DMS 273 (cell line): Measurements from ENCODE around the gene BMP7.

Source experiments
- DNase-seq: peaks from one replicate; lab custom pipeline; 2025; ENCODE audit not compliant: unreplicated experiment; lab: John Stamatoyannopoulos, UW

The BMP7 gene

DNA sequence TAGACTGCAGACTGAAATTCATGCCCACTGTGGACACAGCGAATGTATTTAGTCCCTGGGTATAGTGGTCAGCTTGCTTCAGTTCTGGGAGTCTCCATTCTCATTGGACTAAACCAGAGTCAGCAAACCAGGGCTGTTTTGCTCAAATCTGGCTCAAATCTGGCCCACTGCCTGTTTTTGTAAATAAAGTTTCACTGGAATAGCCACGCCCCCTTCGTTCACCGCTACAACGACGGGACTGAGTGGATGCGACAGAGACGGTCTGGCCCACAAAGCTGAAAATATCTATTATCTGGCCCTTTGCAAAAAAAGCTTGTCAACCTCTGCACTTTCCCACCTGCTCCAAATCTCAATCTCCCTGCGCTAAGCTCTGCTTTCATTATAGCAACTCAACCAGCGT is 135.4 kb downstream of the BMP7 start:
- no peak for DNase-seq

DNA sequence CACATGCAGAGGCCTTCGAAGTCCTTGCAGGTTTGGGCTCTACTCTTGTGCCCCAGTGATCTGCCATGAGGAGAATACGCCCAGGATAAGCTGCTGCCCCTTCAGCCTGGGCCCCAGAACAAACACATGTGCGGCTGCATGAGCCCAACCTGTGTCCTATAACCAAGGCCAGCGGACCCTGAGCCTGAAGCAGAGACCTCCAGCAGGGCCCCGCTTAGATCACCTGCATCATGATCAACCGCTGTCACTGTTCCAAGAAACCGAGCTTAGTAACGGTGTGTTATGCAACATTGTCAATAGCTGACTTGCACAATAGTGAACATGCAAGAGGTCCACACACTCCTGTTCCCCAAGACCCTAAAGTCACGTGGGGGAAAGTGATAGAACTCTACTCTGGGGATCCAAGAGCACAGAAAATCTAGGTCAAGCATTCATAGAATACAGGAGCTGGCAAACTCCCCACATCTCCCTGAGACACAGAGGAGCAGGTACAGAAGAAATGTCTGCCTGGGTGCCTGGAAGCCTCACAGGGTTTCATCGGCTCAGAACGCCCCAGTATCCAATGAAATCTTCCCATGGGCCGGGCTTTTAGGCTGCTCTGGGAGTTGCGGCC is 136.2 kb downstream of the BMP7 start:
- no peak for DNase-seq

DNA sequence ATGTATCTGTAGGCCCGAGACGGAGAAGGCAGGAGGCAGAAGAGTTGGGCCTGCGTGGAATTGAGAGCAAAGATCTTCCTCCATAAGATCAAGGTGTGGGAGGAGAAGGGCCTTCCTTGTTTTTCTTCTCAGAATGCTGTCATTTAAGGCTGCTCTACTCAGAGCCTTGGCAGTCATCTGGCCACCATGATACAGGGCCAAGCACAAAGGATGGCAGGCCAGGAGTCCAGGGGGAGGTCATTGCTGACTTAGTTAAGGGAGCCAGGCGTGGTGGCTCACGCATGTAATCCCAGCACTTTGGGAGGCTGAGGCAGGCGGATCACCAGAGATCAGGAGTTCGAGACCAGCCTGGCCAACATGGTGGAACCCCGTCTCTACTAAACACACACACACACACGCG is 137.1 kb downstream of the BMP7 start:
- DNase-seq, result no peak

DNA sequence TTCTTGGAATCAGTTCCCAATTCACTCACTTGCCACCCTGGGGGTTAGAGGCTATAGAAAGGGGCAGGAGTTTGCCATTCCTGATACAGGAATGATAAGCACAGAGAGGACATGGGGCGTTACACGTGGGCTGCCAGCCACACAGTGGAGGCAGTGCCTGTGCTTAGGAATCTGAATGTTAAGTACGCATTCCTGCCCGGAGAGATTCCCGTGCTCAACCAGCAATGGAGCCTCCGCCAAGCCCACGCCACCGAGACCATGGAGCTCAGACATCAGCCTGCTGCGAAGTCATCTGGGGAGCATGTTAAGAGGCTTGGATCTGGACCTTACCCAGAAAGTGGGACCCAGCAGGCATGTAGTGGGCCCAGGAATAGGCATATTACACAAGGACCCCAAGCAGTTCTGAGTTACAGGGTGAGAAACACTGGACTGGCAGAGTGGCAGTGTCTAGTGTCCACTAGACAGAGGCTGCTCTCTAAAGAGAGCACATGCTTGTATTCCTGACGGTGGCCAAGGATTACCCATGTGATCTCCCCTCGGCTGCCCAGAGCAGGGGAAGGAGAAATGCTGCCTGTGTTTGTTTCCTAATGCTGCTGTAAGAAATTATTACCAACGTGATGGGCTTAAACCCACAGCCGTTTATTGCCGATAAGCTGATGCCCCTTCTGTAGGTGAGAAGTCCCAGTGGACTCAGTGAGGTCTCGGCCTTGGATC is 138.2 kb downstream of the BMP7 start:
- no peak for DNase-seq

DNA sequence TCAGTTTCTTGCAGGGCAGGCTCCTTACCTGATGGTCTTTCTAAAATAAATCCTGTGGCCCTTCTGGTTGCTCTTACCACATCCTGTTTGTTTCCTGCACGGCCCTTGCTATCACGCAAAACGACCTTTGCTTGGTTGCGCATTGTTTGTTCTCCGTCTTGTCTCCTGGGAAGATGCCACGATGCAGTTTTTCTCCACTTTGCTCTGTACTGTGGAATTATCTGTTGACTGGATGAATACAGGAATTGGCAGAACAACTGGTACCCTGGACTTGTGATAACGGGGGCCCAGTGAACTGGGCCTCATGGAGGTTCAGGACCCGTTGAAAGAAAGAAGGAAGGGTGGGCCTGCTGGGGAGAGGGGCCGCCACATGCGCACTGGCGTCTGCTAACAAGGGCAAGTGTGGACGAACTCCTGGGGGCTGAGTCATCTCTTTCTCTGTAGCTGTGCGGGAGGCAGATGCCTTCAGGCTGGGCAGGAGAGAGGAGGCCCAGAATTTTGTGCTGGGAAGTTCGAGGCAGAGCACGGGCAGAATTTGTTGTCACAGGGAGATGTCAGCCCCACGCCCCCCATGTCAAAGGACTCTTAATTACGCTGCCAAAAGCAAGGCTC is 139.9 kb downstream of the BMP7 start:
- DNase-seq, result no peak

DNA sequence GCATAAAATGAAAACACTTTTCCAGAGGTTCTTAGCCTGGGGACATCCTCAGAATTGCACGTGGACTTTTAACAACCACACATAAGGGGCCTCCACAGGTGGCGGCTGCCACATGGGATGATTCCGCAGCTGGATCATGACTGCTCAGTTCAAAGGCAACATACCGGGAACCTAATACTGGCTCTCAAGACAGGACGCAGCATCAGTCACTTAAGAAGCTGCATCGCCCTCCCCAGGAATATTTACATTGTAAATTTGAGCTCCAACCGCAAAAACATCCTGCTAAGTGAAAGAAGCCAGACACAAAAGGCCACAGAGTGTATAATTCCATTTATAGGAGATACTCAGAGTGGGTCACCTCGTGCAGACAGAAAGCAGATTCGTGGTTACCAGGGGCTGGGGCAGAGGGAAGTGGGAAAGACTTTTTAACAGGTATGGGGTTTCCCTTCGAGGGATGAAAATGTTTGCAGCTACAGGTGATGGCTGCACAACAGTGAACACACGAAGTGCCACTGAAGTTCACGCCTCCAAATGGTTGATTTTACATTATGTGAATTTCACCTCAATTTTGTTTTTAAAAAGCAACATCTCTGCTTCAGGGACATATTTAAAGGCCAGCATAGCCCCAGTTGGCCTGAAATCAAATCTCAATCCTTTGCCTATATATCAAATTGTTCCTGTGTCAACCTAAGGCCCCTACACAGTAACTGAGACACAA is 141.5 kb downstream of the BMP7 start:
- DNase-seq, result peak; percentile 8

DNA sequence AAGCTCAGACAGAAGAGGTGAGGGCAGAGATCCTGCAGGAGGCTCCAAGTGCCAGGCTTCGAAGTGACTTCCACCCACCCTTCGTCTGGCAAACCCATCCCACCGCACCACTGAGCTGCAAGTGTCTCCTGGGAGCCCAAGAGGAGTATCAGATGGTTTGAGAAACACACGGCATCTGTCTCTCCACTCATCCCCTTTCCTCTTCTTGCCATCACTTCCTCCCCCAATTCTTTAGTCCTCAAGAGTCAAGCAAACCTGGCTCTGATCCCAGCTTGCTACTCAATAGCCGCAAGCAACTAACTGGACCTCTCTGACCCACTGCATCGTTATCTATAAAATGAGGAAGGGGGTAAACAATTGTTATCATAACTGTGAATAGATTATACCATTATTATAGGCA is 142.1 kb downstream of the BMP7 start:
- peak; percentile 8 for DNase-seq

DNA sequence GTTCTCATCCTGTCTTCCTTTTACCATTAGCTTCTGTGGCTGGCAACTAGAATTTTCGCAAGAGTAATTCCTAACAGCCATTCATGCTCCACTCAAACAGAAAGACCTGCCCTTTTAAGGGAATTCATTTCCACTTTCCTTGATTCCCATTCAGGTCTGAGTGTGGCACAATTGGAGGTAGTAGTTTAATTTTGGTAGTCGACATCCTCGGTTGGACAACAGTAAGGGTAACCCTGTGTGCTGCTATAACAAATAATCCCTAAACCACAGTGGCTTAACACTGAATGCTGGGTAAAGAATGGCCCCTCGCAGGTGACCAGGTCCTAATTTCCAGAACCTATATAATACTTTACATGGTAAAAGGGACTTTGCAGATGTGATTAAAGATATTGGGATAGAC is 142.9 kb downstream of the BMP7 start:
- DNase-seq, result no peak

DNA sequence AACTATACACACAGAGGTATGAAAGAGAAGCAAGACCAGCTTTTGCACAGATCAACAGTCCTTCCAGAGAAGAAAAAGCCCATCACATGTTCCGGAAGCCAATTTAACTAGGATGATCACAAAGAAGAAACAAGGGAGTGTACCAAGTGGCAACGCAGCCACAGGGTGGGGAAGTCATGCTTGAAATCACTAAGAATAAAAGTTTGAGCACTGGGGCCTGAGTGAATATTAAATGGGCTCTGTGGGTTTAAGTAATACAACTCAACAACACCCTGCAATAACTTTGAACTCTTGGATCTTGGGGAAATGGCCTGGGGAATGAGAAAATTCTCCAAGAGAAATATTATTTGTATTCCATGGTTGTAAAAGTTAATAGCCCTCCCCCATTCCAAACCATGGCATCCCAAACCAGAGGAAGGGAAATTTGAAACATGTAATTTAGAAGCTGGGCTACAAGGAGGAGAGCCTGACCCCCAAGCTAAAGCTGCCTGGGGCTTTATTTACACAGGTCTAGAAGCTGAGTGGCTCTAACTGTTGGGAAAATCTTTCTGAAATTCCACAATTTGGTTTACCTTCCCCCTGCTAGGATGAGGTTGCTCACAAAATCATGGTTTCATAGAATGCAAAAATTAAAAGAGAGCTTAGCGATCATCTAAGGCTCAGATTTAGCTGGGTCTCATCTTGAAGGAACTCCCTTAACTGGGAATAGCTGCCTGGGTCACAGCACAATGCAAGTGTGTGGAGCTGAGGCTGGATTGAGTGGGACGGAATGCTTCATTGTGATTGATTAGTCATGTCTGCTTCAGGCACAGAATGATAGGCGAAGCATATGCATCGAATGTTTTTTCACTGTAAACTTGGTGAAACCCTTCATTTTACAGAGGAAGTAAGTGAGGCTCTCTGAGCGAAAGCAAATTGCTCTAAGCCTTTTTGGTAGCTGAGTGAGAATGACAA is 143.6 kb downstream of the BMP7 start:
- no peak for DNase-seq

DNA sequence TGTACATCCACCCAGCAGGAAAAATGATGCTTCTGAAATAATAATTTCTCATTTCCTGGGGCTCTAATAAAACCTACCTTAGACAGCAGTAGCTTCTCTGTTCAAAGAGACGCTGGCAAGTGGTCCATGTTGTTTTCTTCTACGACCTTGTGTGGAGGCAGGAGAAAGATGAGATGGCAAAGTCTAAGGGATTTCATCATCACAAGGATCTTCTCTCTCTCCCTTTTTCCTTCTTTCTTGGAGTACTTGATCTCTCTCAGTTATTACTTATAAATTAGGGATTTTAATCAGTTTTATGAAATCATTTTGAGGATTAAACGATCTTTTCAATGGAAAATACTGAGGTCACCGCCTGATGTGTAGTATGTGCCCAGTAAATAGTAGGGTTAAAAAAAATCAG is 147.5 kb downstream of the BMP7 start:
- DNase-seq, result no peak
